HS-27A (cell line): ENCODE measurements around the gene CEPT1.
A peak's percentile ranks its signal among the peaks of the same experiment; 100 is the strongest.

Source experiments
- DNase-seq: peaks from one replicate; pipeline ENCODE4 v3.0.0-alpha.2; 2012; ENCODE audit warnings: low read depth, missing footprints

Gene CEPT1

GRCh38 chr1:111145963-111146768 lies 6.1 kb downstream of the CEPT1 start:
- DNase-seq, result no peak

- DNase-seq, result no peak
Measured at GRCh38 chr1:111147948-111148347, 7.9 kb downstream of the CEPT1 start.

DNA sequence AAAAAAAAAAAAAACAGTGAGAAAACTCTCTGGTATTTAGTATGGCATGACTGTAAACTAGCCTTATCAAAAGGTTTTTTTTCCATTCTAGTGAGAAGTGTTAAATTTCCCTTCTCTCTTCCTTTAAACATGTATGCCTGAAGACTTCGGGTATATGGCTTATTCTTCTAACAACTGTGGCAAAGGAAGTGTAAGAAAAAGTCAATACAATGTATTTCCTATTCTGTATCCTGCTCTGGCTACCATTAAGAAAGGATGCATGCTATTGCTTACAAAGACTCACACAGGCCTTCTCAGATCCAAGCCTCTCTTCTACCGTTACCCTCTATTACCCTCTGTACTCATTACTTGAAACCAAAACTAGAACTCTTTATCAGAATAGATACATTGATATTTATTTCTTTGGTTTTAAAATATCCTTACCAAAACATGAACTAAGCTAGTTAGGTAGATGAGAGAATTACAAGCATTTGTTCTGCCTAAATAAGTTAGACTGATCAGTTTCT lies 8.4 kb downstream of the CEPT1 start:
- DNase-seq, result no peak

GRCh38 chr1:111151838-111152237 lies 11.8 kb downstream of the CEPT1 start:
- no peak for DNase-seq

- DNase-seq, result no peak
Measured at GRCh38 chr1:111154021-111154999, 14.3 kb downstream of the CEPT1 start.

GRCh38 chr1:111157431-111157830 lies 17.4 kb downstream of the CEPT1 start:
- no peak for DNase-seq

DNA sequence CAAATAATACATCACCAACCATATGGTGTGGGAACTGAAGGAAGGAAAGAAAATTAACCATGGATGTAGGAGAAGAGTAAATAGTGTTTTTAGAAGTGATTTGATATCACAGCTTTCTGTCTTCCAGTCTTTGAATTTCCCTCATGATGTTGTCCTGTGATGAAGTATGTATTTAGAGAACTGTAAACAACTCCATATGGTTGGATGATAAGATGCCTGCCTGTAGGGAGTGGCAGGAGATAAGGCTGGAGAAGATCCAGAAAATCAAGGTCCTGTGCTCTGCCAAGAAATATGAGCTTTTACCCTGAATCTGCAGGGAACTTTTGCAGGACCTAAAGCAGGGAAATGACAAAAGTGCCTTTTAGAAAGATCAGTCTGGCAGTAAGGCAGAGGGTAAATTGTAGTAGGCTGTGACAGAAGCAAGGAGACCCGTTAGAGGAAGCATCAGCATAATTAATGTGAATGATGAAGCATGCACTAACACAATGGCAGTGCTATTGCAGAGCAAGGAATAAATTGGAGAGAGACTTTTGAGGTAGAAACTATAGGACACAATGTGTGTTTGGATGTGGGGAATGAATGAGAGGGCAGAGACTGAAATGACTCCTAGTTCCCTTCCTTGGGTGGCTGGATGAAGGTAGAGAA lies 21.9 kb downstream of the CEPT1 start:
- no peak for DNase-seq

DNA sequence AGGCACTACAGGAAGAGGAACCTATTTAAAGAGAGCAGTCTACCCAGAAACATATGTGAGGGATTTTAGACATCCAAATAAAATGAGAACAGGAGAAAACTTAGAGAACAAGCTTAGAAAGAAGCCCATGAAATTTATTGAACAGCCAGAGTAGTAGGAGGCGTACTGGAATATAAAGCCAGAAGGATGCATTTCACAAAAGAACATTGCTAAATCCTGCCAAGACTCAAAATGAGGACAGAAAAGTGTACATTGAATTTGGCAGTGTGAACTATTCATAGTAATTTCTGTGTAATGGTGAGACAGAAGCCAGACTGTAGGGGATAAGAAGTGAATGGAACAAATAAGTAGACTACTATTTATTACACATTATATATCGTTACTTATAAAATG lies 22.5 kb downstream of the CEPT1 start:
- DNase-seq, result no peak

GRCh38 chr1:111163363-111163762 lies 23.3 kb downstream of the CEPT1 start:
- DNase-seq, result no peak

DNA sequence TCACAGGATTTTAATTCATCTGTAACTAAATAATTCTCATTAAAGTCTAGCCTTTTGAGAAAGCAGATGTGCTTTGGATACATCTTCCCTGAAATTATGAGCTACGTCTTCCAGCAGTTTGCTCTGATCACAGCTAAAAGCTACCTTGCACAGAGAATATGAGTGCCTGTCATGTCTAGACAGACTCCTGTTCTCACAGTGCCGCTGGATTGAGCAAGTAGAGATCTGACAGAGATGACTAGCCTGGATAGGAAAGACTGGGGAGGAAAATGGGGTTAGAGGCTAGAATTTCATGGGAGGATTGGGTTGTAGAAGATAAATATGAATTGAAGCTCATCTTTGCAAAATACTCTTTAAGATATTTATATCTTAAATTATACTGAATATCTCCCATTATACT lies 24.1 kb downstream of the CEPT1 start:
- no peak for DNase-seq

GRCh38 chr1:111172463-111172862 lies 32.4 kb downstream of the CEPT1 start:
- no peak for DNase-seq

DNA sequence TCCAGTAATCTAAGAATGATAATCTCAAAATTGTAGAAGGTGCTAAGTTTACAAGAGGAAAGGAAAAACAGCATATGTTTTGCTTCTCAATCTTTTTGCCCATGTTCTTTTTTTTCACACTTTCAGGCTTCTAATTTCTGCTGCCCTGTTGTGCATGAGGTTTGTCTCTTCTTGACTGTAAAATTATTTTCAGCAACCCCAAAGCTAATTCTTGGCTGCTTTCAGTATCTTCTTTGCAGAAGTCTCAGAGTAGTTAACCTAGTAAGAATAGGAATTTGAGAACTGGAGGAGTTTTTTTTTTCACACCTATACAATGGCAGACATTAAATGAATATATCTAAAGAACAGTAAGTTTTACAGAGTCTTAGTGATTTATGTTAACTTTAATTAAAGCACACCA lies 34.0 kb downstream of the CEPT1 start:
- DNase-seq, result no peak

GRCh38 chr1:111175349-111175748 lies 35.3 kb downstream of the CEPT1 start:
- DNase-seq, result no peak

DNA sequence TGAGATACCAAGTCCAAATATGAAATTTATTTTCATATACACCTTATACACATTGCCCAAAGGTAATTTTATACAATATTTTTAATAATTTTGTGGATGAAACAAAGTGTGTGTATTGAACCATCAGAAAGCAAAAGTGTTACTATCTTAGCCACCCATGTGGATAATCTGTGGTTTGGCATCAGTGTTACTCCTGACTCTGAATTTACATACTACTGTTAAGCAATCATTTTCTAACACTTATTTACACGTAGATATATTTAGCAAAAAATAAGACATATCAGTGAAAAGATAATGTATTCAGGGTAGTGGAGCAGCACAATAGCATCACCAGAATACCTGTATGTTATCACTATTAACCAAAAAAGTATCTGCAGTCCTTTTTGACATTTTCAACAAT lies 36.7 kb downstream of the CEPT1 start:
- no peak for DNase-seq

GRCh38 chr1:111179968-111180533 lies 40.0 kb downstream of the CEPT1 start:
- DNase-seq, result no peak

DNA sequence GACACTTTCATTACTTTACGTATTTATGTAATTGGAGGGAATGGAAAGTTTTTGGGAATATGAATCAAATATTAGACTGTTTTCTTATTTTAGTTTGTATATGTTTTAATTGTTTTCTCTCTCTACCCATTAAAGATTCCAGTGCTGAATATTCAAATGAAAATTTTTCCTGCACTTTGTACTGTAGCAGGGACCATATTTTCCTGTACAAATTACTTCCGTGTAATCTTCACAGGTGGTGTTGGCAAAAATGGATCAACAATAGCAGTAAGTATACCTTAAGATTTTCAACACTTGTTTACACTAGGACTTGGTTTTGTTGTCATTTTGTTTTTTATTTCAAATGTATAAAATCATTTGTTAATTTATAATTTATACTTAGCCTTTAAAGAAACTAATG lies 42.0 kb downstream of the CEPT1 start:
- no peak for DNase-seq

GRCh38 chr1:111183308-111184069 lies 43.5 kb downstream of the CEPT1 start:
- no peak for DNase-seq

- DNase-seq, result no peak
Measured at GRCh38 chr1:111184663-111185062, 44.6 kb downstream of the CEPT1 start.

DNA sequence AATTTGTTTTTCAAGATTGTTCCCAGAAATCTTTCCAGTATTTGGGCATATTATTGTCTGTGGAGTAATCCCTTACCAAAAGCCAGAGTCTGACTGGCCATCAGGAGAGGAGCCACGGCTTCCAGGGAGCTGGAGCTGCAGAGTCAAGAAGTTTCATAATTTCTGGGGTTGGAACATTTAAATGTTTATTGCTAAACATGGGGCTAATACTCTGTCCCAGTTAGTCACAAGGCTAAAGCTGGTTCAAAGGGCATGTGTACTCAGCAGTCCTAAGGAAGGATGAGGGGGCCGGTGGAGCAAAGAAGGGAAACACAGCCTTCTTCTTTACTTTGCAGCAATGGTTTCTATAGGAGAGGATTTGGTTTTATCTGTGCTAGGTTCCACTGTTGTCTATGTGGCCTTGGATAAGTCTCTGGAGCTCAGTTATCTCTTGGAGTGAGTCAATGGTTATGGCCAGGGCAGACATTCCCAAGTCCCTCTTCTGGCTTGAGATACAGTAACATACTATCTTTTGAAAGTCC lies 51.0 kb downstream of the CEPT1 start:
- no peak for DNase-seq

GRCh38 chr1:111191496-111191895 lies 51.5 kb downstream of the CEPT1 start:
- peak; percentile 30 for DNase-seq

- DNase-seq, result no peak
Measured at GRCh38 chr1:111192074-111192473, 52.1 kb downstream of the CEPT1 start.
